C4-2B (cell line): ENCODE measurements around the gene RASGEF1C.
"Not testable (repeated sequence)": the region's sequence is repeated elsewhere in the genome, so short reads cannot be mapped to it uniquely, and the experiment has no call there.

Source experiments
- CTCF ChIP-seq: fragments of 450-650 bp; conservative IDR thresholded peaks from 2 replicates; pipeline ENCODE4 v1.5.1; 2017; ENCODE audit warnings: mild to moderate bottlenecking
- ZFX ChIP-seq: fragments of 450-650 bp; IDR thresholded peaks from 2 replicates; pipeline ENCODE4 v1.6.1; 2017

- TF ChIP-seq ZFX, CTCF: not testable (repeated sequence)
These were observed 84.3 kb downstream of the RASGEF1C start for GRCh38 chr5:180124662-180125061.
